GM19023 (cell line): ENCODE data around the gene NDEL1.

Source experiments
- ATAC-seq: cut with Tn5 transposase; IDR thresholded peaks from one replicate; pipeline ENCODE4 v1.9.1; 2021; ENCODE audit warnings: mild to moderate bottlenecking, moderate library complexity; ENCODE audit not compliant: unreplicated experiment

The NDEL1 gene

GRCh38 chr17:8499171-8499570 lies 63.5 kb downstream of the NDEL1 start:
- no peak for ATAC-seq

- ATAC-seq, result no peak
Observed at GRCh38 chr17:8499614-8500013, 63.9 kb downstream of the NDEL1 start.

DNA sequence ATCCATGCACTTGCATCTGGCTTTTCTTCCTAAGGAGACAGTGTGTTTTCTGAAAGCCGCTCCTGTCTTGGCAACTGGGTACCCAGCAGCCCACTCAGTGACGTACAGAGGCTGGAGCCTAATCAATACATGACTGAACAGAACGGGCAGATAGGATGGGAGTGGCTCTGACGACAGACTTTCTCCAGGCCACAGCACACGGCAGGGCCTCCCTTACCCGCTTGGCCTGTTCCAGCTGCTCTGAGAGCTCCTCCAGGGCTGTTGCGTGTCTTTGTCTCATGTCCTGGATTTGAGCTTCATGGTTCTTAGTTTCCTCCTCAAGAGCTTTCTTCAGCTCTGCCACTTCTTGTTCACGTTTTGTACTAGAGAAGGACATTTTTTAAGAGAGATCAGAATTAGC lies 64.9 kb downstream of the NDEL1 start:
- no peak for ATAC-seq

DNA sequence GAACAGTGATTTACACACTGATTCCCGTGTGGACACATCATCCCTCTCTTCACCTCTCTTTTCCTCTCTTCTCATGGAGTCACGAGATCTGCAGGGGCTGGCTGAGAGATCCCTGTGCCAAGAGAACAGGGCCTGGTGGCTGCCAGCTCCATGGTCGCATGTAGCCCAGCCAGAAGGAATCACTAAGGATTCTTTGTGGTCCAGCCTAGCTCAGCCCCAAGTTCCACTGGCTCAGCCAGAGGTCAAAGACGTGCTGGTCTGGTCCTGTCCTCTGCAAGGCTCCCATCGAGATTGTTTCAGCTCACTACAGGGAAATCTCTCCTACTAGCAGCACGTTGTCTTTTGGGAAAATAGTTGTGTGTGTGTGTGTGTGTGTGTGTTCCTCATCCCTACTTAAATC lies 66.4 kb downstream of the NDEL1 start:
- ATAC-seq, result no peak

GRCh38 chr17:8503368-8503767 lies 67.7 kb downstream of the NDEL1 start:
- no peak for ATAC-seq

DNA sequence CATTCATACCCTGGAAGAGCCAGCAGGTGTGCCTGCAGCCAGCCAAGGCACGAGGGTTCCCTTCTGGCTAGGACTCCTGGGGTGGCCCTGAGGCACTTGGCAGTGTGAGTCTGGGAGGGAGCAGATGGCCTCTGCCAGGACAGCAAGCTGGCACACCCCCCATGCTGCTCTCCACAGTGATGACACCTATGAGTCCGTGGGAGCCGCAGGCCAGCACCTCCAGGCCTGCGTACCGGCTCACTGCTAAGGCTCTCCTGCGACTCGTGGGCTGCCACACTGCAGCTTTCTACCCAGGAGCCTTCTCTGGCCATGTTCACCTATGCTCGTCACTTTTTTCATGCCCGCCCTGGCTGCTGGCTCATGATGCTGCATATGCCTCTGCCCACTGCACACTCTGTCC lies 68.1 kb downstream of the NDEL1 start:
- ATAC-seq, result no peak

DNA sequence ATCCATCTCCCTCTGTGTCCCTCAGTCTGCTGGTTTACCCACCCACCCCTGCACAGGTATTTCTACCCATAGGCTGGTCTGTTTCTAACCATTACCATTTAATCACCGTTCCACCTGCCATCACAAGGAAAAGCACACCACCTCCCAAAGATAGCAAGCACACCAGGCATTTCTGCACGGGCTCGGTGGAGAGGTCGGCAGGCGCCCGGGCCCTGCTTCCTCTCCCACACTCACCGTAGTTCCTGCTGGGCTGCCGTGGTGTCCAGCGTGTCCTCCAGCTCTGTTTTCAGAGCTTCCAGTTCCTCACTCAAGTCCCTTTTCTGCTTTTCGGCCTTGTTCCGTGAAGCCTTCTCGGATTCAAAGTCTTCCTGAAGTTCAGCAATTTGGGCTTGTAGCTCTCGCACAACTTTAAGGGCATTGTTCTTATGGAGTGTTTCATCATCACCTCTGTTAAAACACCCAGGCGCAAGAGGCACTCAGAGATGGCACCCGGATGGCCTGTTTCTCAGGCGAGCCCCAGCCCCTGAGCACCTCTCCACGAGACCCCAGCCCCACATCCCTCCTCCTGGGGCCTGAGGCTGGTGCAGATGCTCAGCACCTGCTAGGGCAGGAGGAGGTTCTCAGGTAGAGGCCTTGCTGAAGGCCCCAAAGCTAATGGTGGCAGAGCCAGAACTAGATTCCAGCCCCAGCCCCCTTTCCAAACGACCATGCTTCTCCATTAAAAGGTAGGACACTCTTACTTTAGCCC lies 69.0 kb downstream of the NDEL1 start:
- no peak for ATAC-seq

DNA sequence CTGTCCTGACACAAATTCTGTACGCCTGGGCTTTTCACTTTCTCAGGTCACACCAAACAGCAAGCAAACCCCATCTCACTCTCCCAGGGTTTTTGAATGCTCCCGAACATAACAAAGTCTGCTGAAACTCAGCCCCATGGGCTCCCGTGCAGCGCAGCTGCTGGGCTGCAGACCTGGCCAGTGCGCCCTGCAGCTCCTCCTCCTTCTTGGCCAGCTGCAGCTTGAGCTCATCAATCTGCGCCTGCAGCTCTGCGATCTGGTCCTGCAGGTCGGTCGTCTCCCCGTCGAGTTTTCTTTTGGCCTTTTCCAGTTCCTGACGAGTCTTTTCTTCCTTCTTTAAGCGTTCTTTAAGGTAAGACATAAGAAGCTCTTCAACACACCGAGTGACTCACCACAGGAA lies 70.5 kb downstream of the NDEL1 start:
- no peak for ATAC-seq

GRCh38 chr17:8514801-8515200 lies 79.1 kb downstream of the NDEL1 start:
- ATAC-seq, result no peak
